Measurements from ENCODE around the gene SPATS2. TPM values are rescaled to one million over a fixed set of nuclear protein-coding genes. Genes with fewer than 3 reads are reported as not detected.

The SPATS2 gene
- total RNA-seq, 2 experiments from 2014 or later = 9.2 to 10.8 TPM

GRCh38 chr12:49330032-49330619 lies 37.1 kb upstream of the SPATS2 start:
- CTCF ChIA-PET = interaction anchor here (1.2 to 4.1 kb wide), 3 partner anchors 12 to 17 kb away, joined by 5 to 52 read pairs (median 34); partner anchors contain the start of gene DNAJC22
- ATAC-seq = no peak
- H3K9me3 Mint-ChIP-seq = no peaks in the 10 kb centered on the region
- TF ChIP-seq CTCF (IDR thresholded peaks at IDR 0.05) = no peak
- peaks cover 2% of the 10 kb centered on the region for H3K4me1 Mint-ChIP-seq (ENCODE audit: low read depth)
- H3K27me3 Mint-ChIP-seq = peaks cover 27% of the 10 kb centered on the region
- POLR2A ChIA-PET = interaction anchor here (1.3 to 3.3 kb wide), 3 partner anchors 7 to 45 kb away, joined by 3 to 17 read pairs (median 6); partner anchors contain the start of genes SPATS2 and TROAP
- H3K4me3 Mint-ChIP-seq = no peak overlapping the region
- H3K27ac Mint-ChIP-seq = no peak overlapping the region
- intact Hi-C loops (cut with micrococcal nuclease) = no loop called here
- H3K36me3 Mint-ChIP-seq (ENCODE audit: low read depth) = peaks cover 29% of the 10 kb centered on the region
- DNase-seq = no peak

GRCh38 chr12:49330631-49331379 lies 36.5 kb upstream of the SPATS2 start:
- POLR2A ChIA-PET = interaction anchor here (1.2 to 3.3 kb wide), 6 partner anchors 8 to 65 kb away, joined by 3 to 17 read pairs (median 6); partner anchors contain the start of genes PRPH, SPATS2, TROAP and TUBA1C
- CTCF ChIA-PET = interaction anchor here (0.7 to 4.1 kb wide), 16 partner anchors 8 to 240 kb away, joined by 3 to 52 read pairs (median 8); partner anchors contain the start of genes DNAJC22, PRPH and TROAP

GRCh38 chr12:49331380-49332222 lies 35.7 kb upstream of the SPATS2 start:
- intact Hi-C loops (cut with micrococcal nuclease) = no loop called here
- Mint-ChIP-seq H3K9me3 (no peaks in the 10 kb centered on the region), H3K27me3 (peaks cover 36% of the 10 kb centered on the region), H3K4me3 (no peak overlapping the region), H3K36me3 (ENCODE audit: low read depth) (peaks cover 25% of the 10 kb centered on the region), H3K4me1 (ENCODE audit: low read depth) (peaks cover 3% of the 10 kb centered on the region), H3K27ac (no peak overlapping the region)
- peak; percentile 36 for DNase-seq
- TF ChIP-seq CTCF (IDR thresholded peaks at IDR 0.05) = peak; percentile 56
- peak; percentile 58 for ATAC-seq
- CTCF ChIA-PET = interaction anchor here (0.6 to 4.1 kb wide), 19 partner anchors 9 to 377 kb away, joined by 3 to 52 read pairs (median 7); partner anchors contain the start of genes DNAJC22, PRPH and TROAP
- POLR2A ChIA-PET = interaction anchor here (1.2 to 3.3 kb wide), 6 partner anchors 8 to 66 kb away, joined by 3 to 17 read pairs (median 4); partner anchors contain the start of genes PRPH, TROAP and TUBA1C

More at GRCh38 chr12:49330631-49331379, 36.5 kb upstream of the SPATS2 start:
- Mint-ChIP-seq H3K27me3 (peaks cover 34% of the 10 kb centered on the region), H3K36me3 (ENCODE audit: low read depth) (peaks cover 26% of the 10 kb centered on the region), H3K9me3 (no peaks in the 10 kb centered on the region), H3K4me1 (ENCODE audit: low read depth) (peaks cover 2% of the 10 kb centered on the region), H3K27ac (no peak overlapping the region), H3K4me3 (no peak overlapping the region)
- intact Hi-C loops (cut with micrococcal nuclease) = no loop called here
- TF ChIP-seq CTCF (IDR thresholded peaks at IDR 0.05) = no peak
- no peak for ATAC-seq
- DNase-seq = no peak

DNA sequence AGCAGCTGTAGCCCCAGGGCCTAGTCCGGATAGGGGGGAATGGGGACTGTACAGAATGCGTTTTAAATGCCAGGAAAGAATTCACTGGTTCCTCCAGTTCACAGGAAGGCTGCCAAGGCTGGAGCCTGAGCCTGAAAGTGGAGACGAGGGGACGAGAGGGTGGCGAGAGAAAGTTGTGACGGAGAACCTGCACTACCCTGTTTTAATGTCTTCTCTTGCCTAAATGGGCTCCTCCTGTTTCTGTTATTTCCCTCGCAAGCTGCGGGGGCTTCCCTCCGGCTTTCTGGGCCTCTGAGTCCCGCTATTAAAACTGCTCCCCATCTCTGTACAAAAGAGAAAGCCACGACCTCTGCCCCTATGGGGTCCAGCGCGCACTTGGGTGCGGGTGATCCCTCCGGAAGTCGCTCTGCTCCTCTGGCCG lies 34.8 kb upstream of the SPATS2 start:
- ATAC-seq (no peak), DNase-seq (no peak)
- no peak overlapping the region for H3K4me3 Mint-ChIP-seq
- peaks cover 20% of the 10 kb centered on the region for H3K36me3 Mint-ChIP-seq (ENCODE audit: low read depth)
- no peak for TF ChIP-seq CTCF (IDR thresholded peaks at IDR 0.05)
- ChIA-PET CTCF (interaction anchor here (0.6 to 4.1 kb wide), 14 partner anchors 10 to 377 kb away, joined by 3 to 52 read pairs (median 9); partner anchors contain the start of genes DNAJC22, PRPH and TROAP), POLR2A (interaction anchor here (1.2 to 3.3 kb wide), 5 partner anchors 9 to 67 kb away, joined by 3 to 17 read pairs (median 5); partner anchors contain the start of genes PRPH, TROAP and TUBA1C)
- H3K27me3 Mint-ChIP-seq = peaks cover 45% of the 10 kb centered on the region
- intact Hi-C loops (cut with micrococcal nuclease) = no loop called here
- H3K9me3 Mint-ChIP-seq = no peaks in the 10 kb centered on the region
- no peak overlapping the region for H3K27ac Mint-ChIP-seq
- H3K4me1 Mint-ChIP-seq (ENCODE audit: low read depth) = peaks cover 9% of the 10 kb centered on the region
